ENCODE data around the gene PICK1. TPM values are rescaled to one million over a fixed set of nuclear protein-coding genes. Genes with fewer than 3 reads are reported as not detected.

The PICK1 gene
- 6.0 and 9.3 TPM in 2 replicates for total RNA-seq (2014; rRNA removed; shearing (Covaris generic))
- 21.7 and 38.9 TPM in 2 replicates for polyA plus RNA-seq (2014; cell fraction: nucleus; rRNA removed)

- peak; percentile 37 for DNase-seq (ENCODE audit: extremely low read depth, low read depth)
These were observed at the start of gene PICK1 for GRCh38 chr22:38056969-38057891. PICK1 (plus strand) TSS chr22:38057404; CDS start chr22:38057810, 406 bp downstream.

- no peak for DNase-seq (ENCODE audit: extremely low read depth, low read depth)
These were observed 48.0 kb upstream of the PICK1 start for GRCh38 chr22:38009000-38009806.

GRCh38 chr22:38012604-38013072 is 44.6 kb upstream of the PICK1 start:
- DNase-seq (ENCODE audit: extremely low read depth, low read depth) = no peak

GRCh38 chr22:38014083-38014482 is 43.1 kb upstream of the PICK1 start:
- no peak for DNase-seq (ENCODE audit: extremely low read depth, low read depth)

- no peak for DNase-seq (ENCODE audit: extremely low read depth, low read depth)
These were observed 40.7 kb upstream of the PICK1 start for GRCh38 chr22:38016182-38017151.

- no peak for DNase-seq (ENCODE audit: extremely low read depth, low read depth)
These were observed 39.8 kb upstream of the PICK1 start for GRCh38 chr22:38017272-38017920.

- DNase-seq (ENCODE audit: extremely low read depth, low read depth) = no peak
These were observed 39.0 kb upstream of the PICK1 start for GRCh38 chr22:38017939-38018885.

GRCh38 chr22:38018938-38019827 is 38.0 kb upstream of the PICK1 start:
- DNase-seq (ENCODE audit: extremely low read depth, low read depth) = no peak

GRCh38 chr22:38021206-38021605 is 36.0 kb upstream of the PICK1 start:
- DNase-seq (ENCODE audit: extremely low read depth, low read depth) = no peak

GRCh38 chr22:38023045-38023444 is 34.2 kb upstream of the PICK1 start:
- DNase-seq (ENCODE audit: extremely low read depth, low read depth) = no peak

GRCh38 chr22:38025514-38025913 is 31.7 kb upstream of the PICK1 start:
- DNase-seq (ENCODE audit: extremely low read depth, low read depth) = no peak

- DNase-seq (ENCODE audit: extremely low read depth, low read depth) = no peak
These were observed 30.8 kb upstream of the PICK1 start for GRCh38 chr22:38026130-38027111.

GRCh38 chr22:38027487-38027886 is 29.7 kb upstream of the PICK1 start:
- no peak for DNase-seq (ENCODE audit: extremely low read depth, low read depth)

GRCh38 chr22:38028344-38029130 is 28.7 kb upstream of the PICK1 start:
- no peak for DNase-seq (ENCODE audit: extremely low read depth, low read depth)

GRCh38 chr22:38029370-38029769 is 27.8 kb upstream of the PICK1 start:
- no peak for DNase-seq (ENCODE audit: extremely low read depth, low read depth)
